Adrenal gland (tissue), 12 donors: Measurements from ENCODE around the gene ELOB. TPM values are rescaled to one million over a fixed set of nuclear protein-coding genes. Genes with fewer than 3 reads are reported as not detected.

Experiments
- DNase-seq, 7 donors: peaks; one replicate each; pipeline ENCODE4 v3.0.0-alpha.2; 2019 to 2020
- H3K27ac ChIP-seq, 5 donors: fragments of 200-600 bp; sonication (generic) in 4 of 5; 1 replicate in 3 of 5; 2 replicates in 2 of 5; pipeline versions ENCODE4 v1.5.1 to v1.8.0; 2016 to 2020; ENCODE audit warnings: mild to moderate bottlenecking in 1 of 5
- H3K27me3 ChIP-seq: fragments of 200-600 bp; 2 replicates; pipeline ENCODE4 v1.8.0; 2021
- H3K36me3 ChIP-seq, 2 donors: fragments of 200-600 bp; replicated peaks in 1 of 2; 1 replicate in 1 of 2; 2 replicates in 1 of 2; pipeline versions ENCODE4 v1.5.1 to v1.8.0; 2018 to 2022
- H3K4me1 ChIP-seq, 2 donors: fragments of 200-600 bp; replicated peaks in 1 of 2; 1 replicate in 1 of 2; 2 replicates in 1 of 2; pipeline versions ENCODE4 v1.5.1 to v1.8.0; 2018 to 2021
- H3K4me3 ChIP-seq, 4 donors: fragments of 200-600 bp; sonication (generic) in 3 of 4; one replicate each; pipeline ENCODE4 v1.5.1; 2016 to 2018
- H3K9me3 ChIP-seq, 3 donors: fragments of 200-600 bp; sonication (generic) in 1 of 3; replicated peaks in 1 of 3; 1 replicate in 2 of 3; 2 replicates in 1 of 3; pipeline versions ENCODE4 v1.5.1 to v1.8.0; 2016 to 2021
- CTCF ChIP-seq, 6 experiments: fragments of 450-650 bp in 4 of 6; fragments of 200-600 bp in 2 of 6; sonication (generic) in 1 of 6; IDR thresholded peaks; 1 replicate in 5 of 6; 2 replicates in 1 of 6; pipeline versions ENCODE4 v1.5.1 to v1.8.0; 2016 to 2021; ENCODE audit warnings: antibody characterized with exemption in 6 of 6, mild to moderate bottlenecking in 2 of 6, moderate library complexity in 1 of 6
- POLR2A ChIP-seq, 2 donors: fragments of 450-650 bp; IDR thresholded peaks; one replicate each; pipeline ENCODE4 v1.6.1; 2017; ENCODE audit warnings: antibody characterized with exemption in 2 of 2, mild to moderate bottlenecking in 2 of 2, moderate library complexity in 1 of 2
- WGBS, 4 donors: extraction: QIAGEN DNeasy Blood & Tissue Kit in 2 of 4; methylation state at CpG; one replicate each; pipeline versions ENCODE4 v1.1.5 to v1.1.7; 2013 to 2017; 5-methylcytosine and 5-hydroxymethylcytosine counted together
- intact Hi-C, 2 donors: fragments of 100-400 bp; cut with DNase I; formaldehyde crosslinking; loops; one replicate each; pipeline versions ENCODE4 v1.14.1 to v1.15.0; 2022 to 2023
- polyA plus RNA-seq, 3 donors: library from polyadenylated mRNA; stranded (reverse); fragments of 200-250 nt in 2 of 3; fragments of 350-450 nt in 1 of 3; fragmentation: Illumina TruSeq in 1 of 3; extraction: RNeasy Lipid Tissue Mini Kit (QIAGEN cat#74804) in 1 of 3; gene quantifications; one replicate each; pipeline ENCODE4 v1.2.3, GENCODE V29; 2013 to 2014
- total RNA-seq, 9 donors: library from RNA; depleted of rRNA in 4 of 9; stranded (reverse); fragments of >200 nt in 4 of 9; fragments of 120-200 nt in 1 of 9; fragmentation: NEBNext Ultra II Directional in 1 of 9; extraction: Animal tissue kit (Norgen Biotek cat#: 25700) in 1 of 9; gene quantifications; one replicate each; pipeline versions ENCODE4 v1.1.0 to v1.2.4, GENCODE V29; 2013 to 2023
- donor health status: healthy with polysubstance abuse.
- donor health status: Bipolar disorder and iron deficiency.
- donor health status: DM: yes; HTN: yes; CAD: no.
- donor health status: DM: no; HTN: no; CAD: no.
- donor health status: DM: no; HTN: no; CAD: no.
- donor health status: DM: yes; HTN: yes; CAD: no.

ELOB gene
- total and polyA plus RNA-seq, 12 donors, result 72.7 to 1,030 (median 361) TPM

GRCh38 chr16:2818272-2818876, 41.3 kb upstream of the ELOB start:
- H3K27ac ChIP-seq, result no peak overlapping the region
- H3K27me3 ChIP-seq, result no peaks in the 10 kb centered on the region
- 77 to 92% (median 86%) methylated on average over 10 of the region's 10 CpGs for WGBS, 4 donors
- intact Hi-C loops, result no loop called here
- no peaks in the 10 kb centered on the region for H3K9me3 ChIP-seq
- no peaks in the 10 kb centered on the region for H3K36me3 ChIP-seq
- DNase-seq, result peak in 1 of 7 donors; percentile 2
- H3K4me3 ChIP-seq, result no peak overlapping the region
- no peaks in the 10 kb centered on the region for H3K4me1 ChIP-seq
- no peak for TF ChIP-seq POLR2A (IDR thresholded peaks at IDR 0.05)
- no peak for TF ChIP-seq CTCF (IDR thresholded peaks at IDR 0.05)

GRCh38 chr16:2817340-2818271, 40.5 kb upstream of the ELOB start:
- no peaks in the 10 kb centered on the region for H3K36me3 ChIP-seq
- intact Hi-C loops, result no loop called here
- no peak overlapping the region for H3K27ac ChIP-seq
- no peak overlapping the region for H3K4me3 ChIP-seq
- DNase-seq, result peak in 1 of 7 donors; percentile 4
- 76 to 82% (median 78%) methylated on average over 41 to 68 of the region's 68 CpGs for WGBS, 4 donors
- H3K4me1 ChIP-seq, result no peaks in the 10 kb centered on the region
- no peak for TF ChIP-seq CTCF (IDR thresholded peaks at IDR 0.05)
- TF ChIP-seq POLR2A (IDR thresholded peaks at IDR 0.05), result no peak
- no peaks in the 10 kb centered on the region for H3K27me3 ChIP-seq
- H3K9me3 ChIP-seq, result no peaks in the 10 kb centered on the region

- Histone ChIP-seq H3K4me3 (no peak within 1 kb of the TSS), H3K27me3 (no peaks in the 10 kb centered on the region), H3K4me1 (no peaks in the 10 kb centered on the region), H3K36me3 (no peaks in the 10 kb centered on the region), H3K27ac (no peak within 1 kb of the TSS), H3K9me3 (no peaks in the 10 kb centered on the region)
- 68 to 99% (median 80%) methylated on average over 9 to 28 of the region's 28 CpGs for WGBS, 4 donors
- peak in 1 of 7 donors; percentile 4 for DNase-seq
- intact Hi-C loops, result no loop called here
- TF ChIP-seq CTCF (IDR thresholded peaks at IDR 0.05) (no peak), POLR2A (IDR thresholded peaks at IDR 0.05) (no peak)
These were observed 39.8 kb upstream of the ELOB start, which contains the start of gene PRSS21 for GRCh38 chr16:2816751-2817339. Gene PRSS21 (plus strand): TSS chr16:2817237. CDS start chr16:2817269, 32 bp downstream.

GRCh38 chr16:2815299-2815771, 38.3 kb upstream of the ELOB start:
- Histone ChIP-seq H3K4me3 (no peak overlapping the region), H3K4me1 (no peaks in the 10 kb centered on the region), H3K27ac (no peak overlapping the region), H3K27me3 (no peaks in the 10 kb centered on the region), H3K36me3 (no peaks in the 10 kb centered on the region), H3K9me3 (no peaks in the 10 kb centered on the region)
- TF ChIP-seq POLR2A (IDR thresholded peaks at IDR 0.05), result no peak
- WGBS, 4 donors, result 50 to 92% (median 52%) methylated on average over 4 to 10 of the region's 10 CpGs
- intact Hi-C loops, result no loop called here
- DNase-seq, result peak in 1 of 7 donors; percentile 5
